ENCODE measurements around the gene MDP1. TPM values are rescaled to one million over a fixed set of nuclear protein-coding genes. Genes with fewer than 3 reads are reported as not detected.

MDP1 gene
- total and polyA plus RNA-seq, 10 of the 15 experiments (the other 5 are each of a cell fraction or from before 2014, with no cell fraction given), result 10.4 to 45.8 (median 23.5) TPM

- CTCF ChIA-PET, result interaction anchor here (0.8 to 2.7 kb wide), 4 partner anchors 11 to 81 kb away, joined by 3 to 14 read pairs (median 3); partner anchors contain the start of genes CHMP4A, CIDEB, MDP1 and TINF2
- no peak overlapping the region for H3K27ac ChIP-seq (ENCODE audit: control insufficient read depth, insufficient read depth)
- BruUV-seq (replicated peaks), result no TSS peak
- RAD21 ChIA-PET (ENCODE audit: unreplicated experiment), result interaction anchor here (1.4 kb wide), 1 partner anchor 16 kb away, joined by 7 read pairs; the partner anchor contains the start of gene TINF2
- H3K4me1 ChIP-seq (ENCODE audit: control insufficient read depth, insufficient read depth, low read length), result peaks cover 3% of the 10 kb centered on the region; the same call in 1 of the 2 replicates
- peaks cover 13% of the 10 kb centered on the region for H3K79me2 ChIP-seq (ENCODE audit: control insufficient read depth, insufficient read depth, low read length)
- FAIRE-seq (no peak), ATAC-seq (no peak), DNase-seq (ENCODE audit: low read depth, low spot score) (no peak)
- H4K20me1 ChIP-seq (ENCODE audit: control insufficient read depth, insufficient read depth), result no peaks in the 10 kb centered on the region
- POLR2A ChIA-PET, result interaction anchor here (0.7 kb wide), 1 partner anchor 62 kb away, joined by 4 read pairs; no protein-coding TSS in a partner anchor
- no peak for TF ChIP-seq WRNIP1 (IDR thresholded peaks at IDR 0.05; ENCODE audit: borderline replicate concordance, low read depth, low read length)
- TF ChIP-seq TAF1 (IDR thresholded peaks at IDR 0.05; ENCODE audit: borderline replicate concordance, low read depth, low read length), result no peak
- TF ChIP-seq E4F1 (IDR thresholded peaks at IDR 0.05; ENCODE audit: borderline replicate concordance, partially characterized antibody), result no peak
- H3K9me3 ChIP-seq (replicated peaks; ENCODE audit: control insufficient read depth, insufficient read depth, low read length), result no peaks in the 10 kb centered on the region
- no peaks in the 10 kb centered on the region; a peak in 1 of 4 replicates for H3K36me3 ChIP-seq (ENCODE audit: control insufficient read depth in 2 of 2, insufficient read depth in 2 of 2, low read length in 1 of 2)
- intact Hi-C loops (cut with micrococcal nuclease; ENCODE audit: unreplicated experiment) (no loop called here), in situ Hi-C loops (cut with MboI) (no loop called here)
- H3K4me2 ChIP-seq (ENCODE audit: control insufficient read depth, insufficient read depth), result no peak overlapping the region
- H3K27me3 ChIP-seq (replicated peaks in 1 of 2; ENCODE audit: control insufficient read depth in 2 of 2, insufficient read depth in 2 of 2, low read length in 1 of 2), result no peaks in the 10 kb centered on the region
- H2AFZ ChIP-seq (ENCODE audit: control insufficient read depth, low read depth, low read length), result no peak overlapping the region
- SMC1A ChIA-PET (ENCODE audit: uncharacterized antibody, unreplicated experiment), result no interaction called here
- 100% methylated on average over 1 of the region's 1 CpG for WGBS (ENCODE audit: insufficient coverage, insufficient replicate concordance, low lambda C conversion rate, missing lambda C conversion rate)
- H3K9ac ChIP-seq (ENCODE audit: control insufficient read depth, insufficient read depth, low read length), result no peak overlapping the region
- no peak overlapping the region for H3K4me3 ChIP-seq
Measured at GRCh38 chr14:24226473-24226872, 10.6 kb upstream of the MDP1 start.

GRCh38 chr14:24224618-24225071, 8.8 kb upstream of the MDP1 start:
- BruUV-seq (replicated peaks), result no TSS peak
- no peaks in the 10 kb centered on the region for H4K20me1 ChIP-seq (ENCODE audit: control insufficient read depth, insufficient read depth)
- ChIA-PET SMC1A (ENCODE audit: uncharacterized antibody, unreplicated experiment) (no interaction called here), POLR2A (interaction anchor here (0.6 to 1.5 kb wide), 3 partner anchors 14 to 41 kb away, joined by 3 read pairs; no protein-coding TSS in a partner anchor), RAD21 (ENCODE audit: unreplicated experiment) (interaction anchor here (1.2 kb wide), 1 partner anchor 62 kb away, joined by 3 read pairs; no protein-coding TSS in a partner anchor), CTCF (interaction anchor here (1.4 kb wide), 1 partner anchor 9 kb away, joined by 4 read pairs; the partner anchor contains the start of gene MDP1)
- H3K79me2 ChIP-seq (ENCODE audit: control insufficient read depth, insufficient read depth, low read length), result peaks cover 7% of the 10 kb centered on the region
- no peak overlapping the region for H3K4me2 ChIP-seq (ENCODE audit: control insufficient read depth, insufficient read depth)
- no peaks in the 10 kb centered on the region for H3K9me3 ChIP-seq (replicated peaks; ENCODE audit: control insufficient read depth, insufficient read depth, low read length)
- DNase-seq (ENCODE audit: low read depth, low spot score) (no peak), FAIRE-seq (no peak), ATAC-seq (no peak)
- no peaks in the 10 kb centered on the region for H3K4me1 ChIP-seq (ENCODE audit: control insufficient read depth, insufficient read depth, low read length)
- 89% methylated on average over 7 of the region's 7 CpGs for WGBS (ENCODE audit: insufficient coverage, insufficient replicate concordance, low lambda C conversion rate, missing lambda C conversion rate)
- no peak overlapping the region for H3K9ac ChIP-seq (ENCODE audit: control insufficient read depth, insufficient read depth, low read length)
- H3K36me3 ChIP-seq (ENCODE audit: control insufficient read depth in 2 of 2, insufficient read depth in 2 of 2, low read length in 1 of 2), result no peaks in the 10 kb centered on the region; a peak in 2 of 4 replicates
- no peak overlapping the region for H3K4me3 ChIP-seq
- H3K27ac ChIP-seq (ENCODE audit: control insufficient read depth, insufficient read depth), result no peak overlapping the region
- intact Hi-C loops (cut with micrococcal nuclease; ENCODE audit: unreplicated experiment) (no loop called here), in situ Hi-C loops (cut with MboI) (no loop called here)
- no peak overlapping the region for H2AFZ ChIP-seq (ENCODE audit: control insufficient read depth, low read depth, low read length)
- no peaks in the 10 kb centered on the region for H3K27me3 ChIP-seq (replicated peaks in 1 of 2; ENCODE audit: control insufficient read depth in 2 of 2, insufficient read depth in 2 of 2, low read length in 1 of 2)
- TF ChIP-seq SMARCA5 (IDR thresholded peaks at IDR 0.05) (no peak), SREBF2 (IDR thresholded peaks at IDR 0.05; ENCODE audit: low read length) (no peak), ZBTB40 (IDR thresholded peaks at IDR 0.05; ENCODE audit: borderline replicate concordance) (no peak), EGR1 (IDR thresholded peaks at IDR 0.05; ENCODE audit: borderline replicate concordance in 1 of 2, low read depth in 2 of 2, low read length in 2 of 2) (no peak), ZNF217 (IDR thresholded peaks at IDR 0.05) (no peak), KLF5 (IDR thresholded peaks at IDR 0.05; ENCODE audit: partially characterized antibody) (no peak), TAF1 (IDR thresholded peaks at IDR 0.05; ENCODE audit: borderline replicate concordance, low read depth, low read length) (no peak)

Measured in GM12878 (cell line).